ENCODE results near the gene JHY. TPM values are rescaled to one million over a fixed set of nuclear protein-coding genes. Genes with fewer than 3 reads are reported as not detected.

The JHY gene
- total and polyA plus RNA-seq, 2 of the 8 experiments (the other 6 are each of a cell fraction or from before 2014, with no cell fraction given), result 0.29 to 0.91 TPM

DNA sequence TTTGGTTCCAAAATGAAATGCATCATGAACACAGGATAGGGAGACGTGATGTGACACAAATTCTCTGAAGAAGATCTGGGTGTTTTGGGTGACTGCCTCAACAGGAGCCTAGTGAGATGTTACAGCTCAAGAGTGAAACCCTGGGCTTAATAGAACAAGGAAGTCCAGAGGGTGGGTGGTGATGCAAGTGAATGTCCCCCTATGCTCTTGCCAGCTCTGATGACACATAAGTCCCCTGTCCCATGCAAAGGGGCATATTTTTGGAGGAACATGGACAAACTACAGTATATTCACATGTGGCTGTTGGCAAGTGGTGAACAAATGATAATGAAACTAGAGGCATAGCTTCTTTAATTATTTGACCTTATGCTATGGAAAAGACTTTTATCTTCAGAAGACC, 35.1 kb upstream of the JHY start:
- ChIA-PET POLR2A (ENCODE audit: partially characterized antibody) (no interaction called here), CTCF (ENCODE audit: partially characterized antibody) (interaction anchor here (0.9 to 6.6 kb wide), 7 partner anchors 9 to 66 kb away, joined by 3 to 25 read pairs (median 4); no protein-coding TSS in a partner anchor)
- Histone ChIP-seq H4K20me1 (replicated peaks in 1 of 2; ENCODE audit: control insufficient read depth in 1 of 2, insufficient read depth in 2 of 2, low read length in 2 of 2) (no peaks in the 10 kb centered on the region), H3K4me1 (replicated peaks in 1 of 4; ENCODE audit: control insufficient read depth in 3 of 4, insufficient read depth in 4 of 4, low read length in 3 of 4) (no peaks in the 10 kb centered on the region; a peak in 3 of 7 replicates), H3K9ac (replicated peaks in 1 of 4; ENCODE audit: extremely low read depth in 1 of 4, low read depth in 3 of 4, low read length in 3 of 4) (no peak overlapping the region), H2AK5ac (ENCODE audit: low read depth, low read length) (no peak overlapping the region), H3K79me2 (ENCODE audit: control insufficient read depth in 1 of 2, insufficient read depth in 2 of 2, low read length in 2 of 2) (no peaks in the 10 kb centered on the region), H2BK5ac (ENCODE audit: low read depth, low read length) (no peak overlapping the region), H3K79me1 (ENCODE audit: low read depth, low read length) (no peaks in the 10 kb centered on the region), H3K56ac (replicated peaks; ENCODE audit: insufficient read length, low read depth, low read length) (no peak overlapping the region), H3K27me3 (replicated peaks in 1 of 4; ENCODE audit: control insufficient read depth in 3 of 4, extremely low read depth in 1 of 4, insufficient read depth in 3 of 4, low read length in 3 of 4) (no peaks in the 10 kb centered on the region), H3K14ac (ENCODE audit: insufficient read length) (no peak overlapping the region), H2BK12ac (ENCODE audit: low read depth, low read length) (no peak overlapping the region), H2AFZ (ENCODE audit: low read length) (no peak overlapping the region), H3K9me3 (ENCODE audit: insufficient read depth in 2 of 2, low read depth in 1 of 2, low read length in 1 of 2) (no peaks in the 10 kb centered on the region), H3K27ac (ENCODE audit: low read depth, low read length) (no peak overlapping the region), H2BK20ac (ENCODE audit: low read length) (no peak overlapping the region), H3K4me2 (ENCODE audit: insufficient read depth in 1 of 2, low read depth in 2 of 2, low read length in 2 of 2) (no peak overlapping the region), H3K4me3 (ENCODE audit: extremely low read depth in 1 of 4, insufficient read depth in 2 of 4, low read depth in 3 of 4, low read length in 4 of 4) (no peak overlapping the region), H3K4ac (replicated peaks; ENCODE audit: insufficient read length, low read depth, low read length) (no peak overlapping the region), H4K5ac (ENCODE audit: insufficient read length, low read depth, low read length) (no peak overlapping the region), H4K8ac (ENCODE audit: extremely low read depth, insufficient read depth, low read length) (no peak overlapping the region), H3K18ac (ENCODE audit: extremely low read depth, low read length) (no peak overlapping the region), H3K36me3 (ENCODE audit: control insufficient read depth in 2 of 4, insufficient read depth in 4 of 4, low read length in 3 of 4) (no peaks in the 10 kb centered on the region), H4K91ac (replicated peaks; ENCODE audit: insufficient read length, low read length) (no peak overlapping the region), H2BK120ac (replicated peaks; ENCODE audit: low read depth, low read length) (no peak overlapping the region), H3K23me2 (ENCODE audit: low read depth, low read length) (no peaks in the 10 kb centered on the region), H2BK15ac (ENCODE audit: low read length) (no peak overlapping the region), H3K23ac (ENCODE audit: insufficient read length) (peak overlapping the region; percentile 57)
- DNase-seq (ENCODE audit: low read depth in 1 of 2, low spot score in 2 of 2) (no peak), FAIRE-seq (peak; percentile 55)
- WGBS, 2 experiments (ENCODE audit: extremely low coverage in 1 of 2, insufficient coverage in 1 of 2, insufficient read length in 1 of 2, insufficient replicate concordance in 2 of 2, low coverage in 1 of 2, low lambda C conversion rate in 2 of 2, missing lambda C conversion rate in 1 of 2), result 89% methylated on average over 1 of the region's 1 CpG; no CpG with 5 or more reads in 1 of the 2 experiments
- TF ChIP-seq, protein P1, sequence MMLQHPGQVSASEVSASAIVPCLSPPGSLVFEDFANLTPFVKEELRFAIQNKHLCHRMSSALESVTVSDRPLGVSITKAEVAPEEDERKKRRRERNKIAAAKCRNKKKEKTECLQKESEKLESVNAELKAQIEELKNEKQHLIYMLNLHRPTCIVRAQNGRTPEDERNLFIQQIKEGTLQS (IDR thresholded peaks at IDR 0.05; ENCODE audit: insufficient read depth, low read depth, low read length), result no peak
- TF ChIP-seq GABPA (IDR thresholded peaks at IDR 0.05; ENCODE audit: borderline replicate concordance, insufficient read depth, low read length), result no peak
- TF ChIP-seq EP300 (IDR thresholded peaks at IDR 0.05; ENCODE audit: borderline replicate concordance in 1 of 2, low read depth in 2 of 2, low read length in 2 of 2), result no peak
- TF ChIP-seq SRF (IDR thresholded peaks at IDR 0.05; ENCODE audit: low read depth, low read length), result no peak
- TF ChIP-seq TAF7 (optimal IDR thresholded peaks at IDR 0.05; ENCODE audit: borderline replicate concordance, low read depth, low read length), result no peak
- no peak for TF ChIP-seq POU5F1 (IDR thresholded peaks at IDR 0.05; ENCODE audit: low read depth, low read length)
- no peak for TF ChIP-seq ASH2L (IDR thresholded peaks at IDR 0.05; ENCODE audit: low read length)

Data from H1 (cell line).